HG02938 (cell line): ENCODE measurements around the gene HERC2.
"Not testable (repeated sequence)": the region's sequence is repeated elsewhere in the genome, so short reads cannot be mapped to it uniquely, and the experiment has no call there.

Experiments
- ATAC-seq: cut with Tn5 transposase; IDR thresholded peaks from one replicate; pipeline ENCODE4 v1.9.1; 2021; ENCODE audit warnings: mild to moderate bottlenecking, moderate library complexity; ENCODE audit not compliant: unreplicated experiment

Gene HERC2

DNA sequence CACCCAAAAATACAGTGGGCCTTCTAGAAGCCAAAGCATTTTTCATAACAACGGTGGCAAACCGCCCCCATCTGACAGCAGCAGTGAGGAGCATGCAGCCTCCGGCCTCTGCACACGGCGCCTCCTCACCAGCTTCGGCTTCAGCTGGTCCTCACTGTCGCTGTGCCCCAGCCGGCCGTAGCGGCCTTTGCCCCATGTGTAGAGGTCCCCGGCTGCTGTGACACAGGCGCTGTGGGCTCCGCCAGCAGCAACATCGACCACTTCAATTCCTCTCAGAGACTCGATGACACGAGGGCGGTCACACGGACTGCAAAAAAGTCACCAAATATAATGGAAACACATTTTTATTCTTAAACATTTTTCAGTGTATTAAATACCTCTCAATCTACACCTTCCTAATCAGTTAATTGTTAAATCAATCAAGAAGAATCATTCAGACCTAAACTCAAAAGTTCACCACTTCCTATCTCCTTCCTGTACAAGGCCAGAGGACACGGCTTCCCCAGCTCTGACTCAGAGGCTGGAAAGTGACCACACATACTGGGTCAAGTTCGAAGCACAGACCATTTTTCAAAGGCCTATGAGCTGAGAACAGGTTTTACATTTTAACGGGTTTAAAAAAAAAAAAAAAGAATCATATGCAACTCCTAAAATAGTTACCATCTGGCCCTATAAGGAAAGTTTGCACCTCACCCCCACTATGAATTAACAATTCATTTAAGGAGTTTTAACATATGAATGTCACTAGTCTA, 189.3 kb downstream of the HERC2 start:
- no peak for ATAC-seq

- ATAC-seq = no peak
Measured at GRCh38 chr15:28131946-28132345, 190.0 kb downstream of the HERC2 start.

GRCh38 chr15:28131400-28131799, 190.6 kb downstream of the HERC2 start:
- no peak for ATAC-seq

DNA sequence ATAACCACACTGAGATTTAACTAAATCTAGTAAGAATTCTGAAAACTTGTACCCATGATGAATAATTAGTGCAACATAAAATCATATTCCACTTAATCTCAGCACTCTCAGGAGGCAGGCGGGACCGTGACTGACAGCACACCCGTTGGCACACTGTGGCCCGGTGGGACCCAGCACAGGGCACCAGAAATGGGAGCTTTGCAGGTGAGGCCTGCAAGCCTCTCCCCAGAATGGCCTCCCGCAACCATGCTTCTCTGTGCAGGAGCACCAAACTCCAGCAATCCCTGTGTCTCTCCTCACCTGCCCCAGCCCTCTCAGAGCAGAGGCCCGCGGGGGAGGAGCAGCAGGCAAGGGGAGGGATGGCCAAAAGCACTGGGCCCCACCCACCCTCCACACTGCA, 191.3 kb downstream of the HERC2 start:
- no peak for ATAC-seq

GRCh38 chr15:28129231-28129848, 192.6 kb downstream of the HERC2 start:
- ATAC-seq = no peak

GRCh38 chr15:28128031-28128430, 193.9 kb downstream of the HERC2 start:
- ATAC-seq = no peak

DNA sequence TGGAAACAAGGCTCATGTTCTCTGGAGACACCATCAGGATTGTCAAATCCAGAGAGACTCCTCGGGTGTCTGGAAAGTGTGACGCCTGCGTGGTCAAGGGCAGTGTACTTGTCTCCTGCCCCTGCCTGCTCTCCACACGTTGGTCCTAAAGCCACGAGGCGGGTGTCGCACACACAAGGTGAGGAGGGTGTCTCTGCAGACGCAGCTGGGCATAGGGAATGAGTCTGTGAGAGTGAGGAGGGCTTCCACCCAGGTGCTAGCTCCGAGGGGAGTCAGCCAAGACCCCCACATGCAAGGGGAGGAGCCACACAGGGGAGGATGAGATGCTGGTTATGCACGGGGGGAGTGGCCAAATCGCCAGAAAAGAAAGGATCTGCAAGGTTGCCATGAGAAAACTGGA, 194.9 kb downstream of the HERC2 start:
- ATAC-seq = no peak

GRCh38 chr15:28125673-28126651, 196.0 kb downstream of the HERC2 start:
- no peak for ATAC-seq

DNA sequence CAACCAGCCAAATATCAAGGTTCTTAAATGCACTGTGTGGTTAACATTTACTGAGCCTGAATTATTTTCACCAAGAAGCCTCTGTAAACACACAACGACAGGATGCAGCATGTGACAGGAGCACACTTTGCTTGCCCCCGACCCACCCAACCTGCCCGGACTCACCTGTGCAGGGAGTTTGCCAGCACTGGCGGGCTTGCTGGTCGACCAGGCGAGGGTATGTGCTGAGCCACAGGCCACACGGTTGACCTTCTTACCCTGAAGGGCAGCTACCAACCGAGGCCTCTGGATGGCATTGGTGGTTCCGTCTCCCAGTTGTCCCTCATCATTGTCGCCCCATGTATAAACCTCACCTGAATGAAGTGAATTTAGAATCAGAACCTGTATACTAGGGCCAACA, 197.1 kb downstream of the HERC2 start:
- no peak for ATAC-seq

DNA sequence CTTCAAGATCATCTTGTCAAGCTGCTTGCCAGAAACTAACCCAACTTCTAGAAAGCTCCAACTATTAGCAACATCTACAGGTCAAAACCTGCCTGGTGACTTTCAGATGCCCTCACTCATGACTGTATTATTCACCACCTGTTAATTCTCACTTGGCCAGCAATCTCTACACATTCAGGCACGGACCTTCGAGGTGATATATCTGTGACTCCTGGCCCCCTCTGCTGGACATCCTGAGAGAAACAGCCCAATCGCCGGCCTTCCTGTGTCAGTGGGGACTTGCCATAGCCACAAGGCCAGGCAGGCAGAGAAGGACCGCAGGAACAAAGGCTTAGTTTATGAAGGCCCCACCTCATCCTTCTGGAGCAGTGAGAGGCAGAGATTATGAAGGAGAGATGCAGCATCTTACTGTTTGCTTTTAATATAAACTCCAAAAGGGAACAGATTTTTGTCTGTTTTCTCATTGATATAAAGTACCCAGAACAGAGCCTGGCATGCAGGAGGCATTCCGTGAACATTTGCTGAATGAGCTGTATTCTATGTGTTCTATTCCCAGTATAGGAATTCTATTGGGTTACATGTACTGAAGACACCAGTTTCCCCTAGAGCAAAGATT, 198.5 kb downstream of the HERC2 start:
- ATAC-seq = no peak

GRCh38 chr15:28122038-28122949, 199.7 kb downstream of the HERC2 start:
- no peak for ATAC-seq

DNA sequence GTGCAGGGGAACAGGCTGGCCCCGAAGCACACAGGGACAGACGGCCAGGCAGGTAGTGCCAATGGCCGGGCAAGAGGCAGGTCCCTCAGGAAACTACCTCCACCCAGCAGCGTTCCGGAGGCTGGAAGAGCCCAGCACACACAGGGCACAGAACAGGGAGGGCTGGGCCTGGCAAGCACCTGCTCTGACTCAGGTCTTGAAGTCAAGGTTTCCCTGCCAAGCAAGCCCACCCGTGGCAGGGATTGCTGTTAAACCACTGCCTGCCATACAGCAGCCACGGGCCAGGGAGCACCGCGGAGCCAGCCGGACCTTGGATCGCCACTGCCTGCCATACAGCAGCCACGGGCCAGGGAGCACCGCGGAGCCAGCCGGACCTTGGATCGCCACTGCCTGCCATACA, 200.4 kb downstream of the HERC2 start:
- ATAC-seq = not testable (repeated sequence)

DNA sequence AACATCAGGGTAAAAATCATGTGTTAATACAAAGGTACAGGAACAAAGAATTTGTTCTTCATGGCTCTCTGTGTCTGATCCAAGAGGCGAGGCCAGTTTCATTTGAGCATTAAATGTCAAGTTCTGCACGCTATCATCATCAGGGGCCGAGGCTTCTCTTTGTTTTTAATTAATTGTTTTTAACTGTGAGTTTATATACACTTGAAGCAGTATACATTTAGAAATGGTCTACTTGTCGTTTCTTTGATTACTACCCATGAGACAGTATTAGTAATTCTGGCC, 201.7 kb downstream of the HERC2 start:
- no peak for ATAC-seq

DNA sequence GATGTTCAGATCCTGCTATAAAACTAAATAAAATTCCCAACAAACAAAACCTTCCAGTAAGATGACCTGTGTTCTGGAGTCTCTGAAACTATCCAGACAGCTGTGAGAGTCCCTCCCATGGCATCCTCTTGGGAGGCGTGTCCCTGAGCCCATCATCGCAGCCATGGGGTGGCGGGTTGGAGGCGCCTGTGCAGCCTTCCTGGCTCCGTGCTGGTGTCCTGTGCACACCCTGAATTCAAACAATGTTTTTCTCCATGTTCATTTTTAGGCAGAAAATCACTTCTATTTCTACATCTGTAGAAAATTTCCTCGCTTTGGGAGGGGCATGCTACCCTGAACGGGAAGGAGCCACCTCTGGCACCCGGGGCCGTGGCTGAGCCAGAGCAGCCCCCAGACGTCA, 203.4 kb downstream of the HERC2 start:
- ATAC-seq = no peak

DNA sequence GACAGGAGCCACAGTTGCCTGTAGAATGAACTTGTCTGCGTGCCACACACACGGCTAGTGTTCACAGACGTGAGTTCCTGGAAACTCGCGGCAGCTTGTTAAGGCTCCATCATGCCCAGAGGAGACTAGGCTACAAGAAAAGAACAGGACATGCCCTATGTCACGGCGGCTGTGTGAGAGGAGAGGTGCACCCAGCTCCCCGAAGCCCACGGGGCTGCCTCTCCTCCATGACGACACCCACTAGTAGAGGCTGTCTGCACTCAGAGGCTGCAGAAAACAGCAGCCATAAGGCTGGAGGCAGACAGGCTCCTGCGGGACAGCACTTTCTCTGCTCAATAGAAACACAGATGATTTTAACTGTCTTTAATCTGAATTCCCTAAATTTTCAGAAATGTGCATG, 203.9 kb downstream of the HERC2 start:
- no peak for ATAC-seq

DNA sequence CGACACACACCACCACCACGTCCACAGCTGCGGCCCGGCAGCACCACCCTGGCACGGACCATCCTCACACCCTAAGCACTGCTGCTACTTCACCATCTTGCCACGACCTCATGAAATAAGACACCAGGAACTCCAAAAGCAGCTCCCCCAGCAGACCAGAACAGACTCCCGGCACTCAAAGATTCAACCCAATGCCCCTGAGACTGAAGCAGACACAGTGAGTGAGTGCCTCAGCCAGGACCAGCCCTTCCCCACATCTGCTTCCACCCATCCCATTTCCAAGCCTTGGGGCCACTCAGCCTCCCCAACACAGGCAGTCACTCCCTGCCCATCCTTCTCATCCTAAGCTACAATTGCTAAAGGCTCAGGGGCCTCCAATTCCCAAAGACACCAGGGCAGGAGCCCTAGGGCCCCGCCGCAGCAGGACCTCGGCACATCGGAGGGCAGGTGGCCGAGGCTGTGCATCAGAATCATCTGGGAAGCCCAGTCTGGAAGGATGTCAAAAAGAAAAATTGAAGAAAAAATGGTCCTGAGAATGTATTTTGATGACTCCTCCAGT, 204.5 kb downstream of the HERC2 start:
- no peak for ATAC-seq

DNA sequence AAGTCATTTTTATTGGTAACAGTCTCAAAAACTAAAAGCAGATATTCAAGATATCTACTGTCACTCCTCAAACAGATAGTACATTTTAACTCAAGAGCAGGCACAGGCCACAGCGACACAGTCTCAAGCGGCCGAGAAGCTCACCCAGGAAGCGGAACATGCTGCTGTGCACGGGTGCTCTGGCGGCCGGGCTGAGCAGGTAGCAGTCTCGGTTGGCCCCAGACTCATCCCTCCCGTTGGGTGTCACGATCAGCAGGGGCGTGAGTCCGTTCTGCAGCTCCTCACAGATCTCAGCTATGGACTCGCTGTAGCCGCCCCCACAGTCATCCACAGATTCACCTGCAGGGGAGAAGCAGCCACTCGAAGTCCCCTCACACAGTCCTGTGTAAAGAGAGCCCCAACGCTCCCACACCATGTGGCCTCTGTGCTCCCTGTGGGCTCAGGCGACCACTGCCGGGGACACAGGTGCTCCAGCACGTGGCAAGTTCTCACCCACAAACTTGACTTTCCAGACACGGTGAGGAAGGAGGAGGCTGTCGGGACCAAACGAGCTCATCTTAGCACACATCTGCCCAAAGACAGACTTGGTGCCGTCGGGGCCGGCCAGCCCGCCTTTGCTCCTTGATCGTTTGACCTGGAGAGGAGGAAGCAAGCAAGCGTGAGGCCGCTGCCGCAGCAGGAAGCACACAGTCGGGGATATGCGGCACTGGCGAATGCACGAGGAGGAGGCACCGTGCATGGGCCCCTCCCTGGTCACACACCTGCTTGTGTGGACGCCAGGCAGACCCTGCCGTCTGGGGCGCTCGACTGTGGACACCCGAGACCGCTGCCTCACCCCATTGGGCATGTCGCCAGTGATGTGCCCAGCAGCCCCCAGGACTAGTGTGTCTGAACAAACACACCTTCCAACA, 205.2 kb downstream of the HERC2 start:
- ATAC-seq = no peak

GRCh38 chr15:28115871-28116270, 206.1 kb downstream of the HERC2 start:
- ATAC-seq = no peak
